Esophagus (tissue), 2 donors: ENCODE results near the gene SORCS3. TPM values are rescaled to one million over a fixed set of nuclear protein-coding genes. Genes with fewer than 3 reads are reported as not detected.

ENCODE experiments used
- H3K27ac ChIP-seq, 2 donors: one replicate each; pipeline ENCODE4 v1.5.1; 2013; ENCODE audit warnings: low read depth in 2 of 2, mild to moderate bottlenecking in 2 of 2, inconsistent platforms in 1 of 2, low read length in 1 of 2, moderate library complexity in 1 of 2
- H3K27me3 ChIP-seq, 2 donors: one replicate each; pipeline ENCODE4 v1.6.1; 2013; ENCODE audit warnings: low read length in 2 of 2, control low read depth in 1 of 2, mild to moderate bottlenecking in 1 of 2; ENCODE audit not compliant: insufficient read depth in 2 of 2, control insufficient read depth in 1 of 2
- H3K36me3 ChIP-seq, 2 donors: one replicate each; pipeline ENCODE4 v1.6.1; 2013; ENCODE audit warnings: low read length in 1 of 2; ENCODE audit not compliant: control insufficient read depth in 2 of 2, insufficient read depth in 2 of 2
- H3K4me1 ChIP-seq, 2 donors: one replicate each; pipeline ENCODE4 v1.6.1; 2013; ENCODE audit warnings: low read length in 1 of 2; ENCODE audit not compliant: control insufficient read depth in 2 of 2, insufficient read depth in 2 of 2
- H3K4me3 ChIP-seq, 2 donors: one replicate each; pipeline ENCODE4 v1.5.1; 2013; ENCODE audit warnings: low read length in 2 of 2, mild to moderate bottlenecking in 2 of 2, low read depth in 1 of 2, moderate library complexity in 1 of 2
- H3K9me3 ChIP-seq, 2 donors: one replicate each; pipeline ENCODE4 v1.6.1; 2013; ENCODE audit warnings: mild to moderate bottlenecking in 2 of 2, low read depth in 1 of 2, low read length in 1 of 2, moderate library complexity in 1 of 2; ENCODE audit not compliant: control insufficient read depth in 2 of 2, insufficient read depth in 1 of 2
- WGBS, 2 donors: extraction: QIAGEN DNeasy Blood & Tissue Kit; methylation state at CpG; one replicate each; pipeline ENCODE4 v1.1.7; 2013; 5-methylcytosine and 5-hydroxymethylcytosine counted together
- polyA plus RNA-seq, 2 donors: library from polyadenylated mRNA; stranded (reverse); fragments of 200-250 nt; gene quantifications; one replicate each; pipeline ENCODE4 v1.2.3, GENCODE V29; 2013
- donor health status: healthy with polysubstance abuse.
- donor health status: Bipolar disorder and iron deficiency.

SORCS3 gene
- polyA plus RNA-seq, 2 donors: 0.02 to 0.04 TPM

DNA sequence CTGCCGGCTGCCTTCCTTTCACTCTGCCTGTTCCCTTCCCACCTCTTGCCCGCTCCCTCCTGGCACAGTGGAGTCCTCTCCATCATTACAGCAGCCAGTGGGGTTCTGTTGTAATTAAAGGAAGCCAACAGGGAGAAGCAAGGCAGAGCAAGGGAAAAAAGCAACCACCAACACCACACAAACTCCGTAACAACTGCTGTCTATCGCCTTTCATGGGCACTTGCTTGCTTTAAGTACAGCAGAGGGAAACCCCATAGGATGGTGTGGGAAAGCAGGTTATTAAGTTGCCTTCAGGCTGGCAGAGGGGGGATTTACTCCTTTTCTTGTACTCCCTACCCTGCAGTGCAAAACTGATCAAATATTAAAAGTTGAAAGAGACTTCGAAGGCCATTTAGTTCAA is 22.0 kb downstream of the SORCS3 start:
- Histone ChIP-seq H3K27ac (no peak overlapping the region), H3K27me3 (no peaks in the 10 kb centered on the region), H3K9me3 (no peaks in the 10 kb centered on the region), H3K4me1 (no peaks in the 10 kb centered on the region), H3K36me3 (no peaks in the 10 kb centered on the region), H3K4me3 (no peak overlapping the region)
- 80 to 84% methylated on average over 5 of the region's 5 CpGs for WGBS, 2 donors

DNA sequence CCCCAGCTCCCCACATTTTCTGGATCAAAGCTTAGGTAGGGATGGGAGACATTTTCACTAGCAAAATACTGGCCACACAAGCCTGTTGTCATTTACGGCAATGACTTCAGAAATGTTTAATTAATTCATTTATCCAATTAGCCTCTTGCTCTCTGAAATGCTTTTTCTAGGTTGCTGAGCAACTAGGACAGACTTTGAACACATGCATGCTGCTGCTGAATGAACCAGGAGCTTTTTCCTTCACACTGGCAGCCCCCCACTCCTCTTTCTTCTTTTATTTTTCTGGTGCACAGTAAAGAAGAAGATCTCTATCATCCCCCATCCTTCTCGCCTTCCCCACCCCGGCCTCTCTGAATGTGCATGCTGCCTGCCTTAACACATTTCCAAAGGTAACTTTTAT is 22.5 kb downstream of the SORCS3 start:
- H3K4me3 ChIP-seq: no peak overlapping the region
- no peaks in the 10 kb centered on the region for H3K36me3 ChIP-seq
- H3K27me3 ChIP-seq: no peaks in the 10 kb centered on the region
- H3K4me1 ChIP-seq: no peaks in the 10 kb centered on the region
- WGBS, 2 donors: 81 to 87% methylated on average over 3 of the region's 3 CpGs
- H3K9me3 ChIP-seq: no peaks in the 10 kb centered on the region
- no peak overlapping the region for H3K27ac ChIP-seq

DNA sequence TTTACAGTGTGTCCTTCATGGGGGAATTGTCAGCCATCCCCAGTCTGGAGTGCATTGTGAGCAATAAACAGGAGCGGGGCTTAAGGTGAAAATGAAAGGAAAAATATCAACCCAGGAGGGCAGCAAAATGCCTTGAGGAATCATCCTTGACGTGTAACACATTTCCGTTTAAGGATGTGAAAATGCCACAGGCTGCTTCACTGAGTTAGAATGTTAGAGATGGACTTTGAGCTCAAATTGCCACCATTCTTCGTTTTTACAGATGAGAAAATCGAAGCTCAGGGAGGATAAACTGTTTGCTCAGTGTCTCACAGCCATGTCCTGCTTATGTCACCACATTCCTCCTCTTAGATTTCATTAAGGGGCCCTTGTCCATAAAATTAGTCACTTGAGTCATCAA is 23.1 kb downstream of the SORCS3 start:
- Histone ChIP-seq H3K4me3 (no peak overlapping the region), H3K27me3 (no peaks in the 10 kb centered on the region), H3K4me1 (no peaks in the 10 kb centered on the region), H3K36me3 (no peaks in the 10 kb centered on the region), H3K27ac (no peak overlapping the region), H3K9me3 (no peaks in the 10 kb centered on the region)
- 44 to 58% methylated on average over 5 of the region's 5 CpGs for WGBS, 2 donors

DNA sequence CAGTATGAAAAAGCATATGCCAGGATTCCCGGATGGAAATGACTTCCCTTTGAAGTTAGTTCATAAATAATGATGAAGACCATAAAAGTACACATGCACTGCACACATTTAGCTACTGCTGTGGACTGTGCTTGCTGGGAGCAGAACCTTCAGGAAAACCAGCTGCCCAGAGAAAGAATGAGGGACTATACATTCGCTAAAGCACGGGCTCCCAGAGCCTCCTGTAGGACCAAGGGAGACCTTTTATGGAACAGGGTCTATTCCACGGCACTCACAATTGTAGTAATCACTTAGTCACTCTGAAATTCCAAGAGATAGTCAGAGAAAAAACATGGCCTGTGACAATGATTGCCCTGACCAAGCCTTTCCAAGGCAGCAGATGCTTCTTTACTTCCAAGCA is 24.1 kb downstream of the SORCS3 start:
- Histone ChIP-seq H3K27me3 (no peaks in the 10 kb centered on the region), H3K4me1 (no peaks in the 10 kb centered on the region), H3K9me3 (no peaks in the 10 kb centered on the region), H3K27ac (no peak overlapping the region), H3K36me3 (no peaks in the 10 kb centered on the region), H3K4me3 (no peak overlapping the region)
- WGBS, 2 donors: 82 to 83% methylated on average over 4 of the region's 4 CpGs

DNA sequence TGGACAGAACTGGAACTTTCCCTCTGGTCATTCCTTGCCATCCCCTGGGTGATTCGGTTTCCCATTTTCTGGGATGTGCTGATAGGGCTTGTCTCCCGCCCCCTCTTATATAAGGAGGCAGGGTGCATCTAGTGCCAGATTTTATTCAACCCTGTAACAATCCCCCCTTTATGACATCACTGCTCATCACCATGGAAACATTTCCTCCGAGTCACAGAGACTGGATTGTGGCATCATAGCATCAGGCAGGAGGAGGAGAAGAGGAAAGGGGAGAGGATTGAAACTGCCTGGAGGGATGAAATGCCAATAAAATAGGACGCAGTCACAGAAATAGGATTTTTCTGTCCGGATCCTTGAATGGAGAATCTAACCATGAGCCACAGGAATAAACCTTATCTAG is 25.0 kb downstream of the SORCS3 start:
- Histone ChIP-seq H3K4me3 (no peak overlapping the region), H3K27me3 (no peaks in the 10 kb centered on the region), H3K36me3 (no peaks in the 10 kb centered on the region), H3K4me1 (no peaks in the 10 kb centered on the region), H3K9me3 (no peaks in the 10 kb centered on the region), H3K27ac (no peak overlapping the region)
- 74 to 79% methylated on average over 5 of the region's 5 CpGs for WGBS, 2 donors

DNA sequence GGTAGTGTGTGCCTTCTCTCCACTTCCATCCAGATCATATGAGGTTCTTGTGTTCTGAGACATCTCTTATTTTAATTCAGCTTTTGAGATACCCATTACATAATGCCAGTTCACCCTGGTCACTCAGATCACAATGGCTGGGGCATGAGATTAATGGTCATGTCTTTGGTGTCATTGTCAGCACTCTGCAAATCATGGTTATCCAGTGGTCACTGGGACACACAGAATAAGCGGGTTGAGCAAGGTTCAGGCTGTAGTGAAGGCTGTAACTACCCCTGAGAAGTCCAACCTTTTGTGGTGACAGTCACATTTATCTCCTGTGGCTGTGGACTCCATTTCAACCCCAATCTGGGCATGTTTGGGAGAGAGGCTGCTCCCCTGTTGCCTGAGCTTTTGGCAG is 35.8 kb downstream of the SORCS3 start:
- 79 to 81% methylated on average over 1 of the region's 1 CpG for WGBS, 2 donors
- Histone ChIP-seq H3K9me3 (no peaks in the 10 kb centered on the region), H3K27me3 (no peaks in the 10 kb centered on the region)

DNA sequence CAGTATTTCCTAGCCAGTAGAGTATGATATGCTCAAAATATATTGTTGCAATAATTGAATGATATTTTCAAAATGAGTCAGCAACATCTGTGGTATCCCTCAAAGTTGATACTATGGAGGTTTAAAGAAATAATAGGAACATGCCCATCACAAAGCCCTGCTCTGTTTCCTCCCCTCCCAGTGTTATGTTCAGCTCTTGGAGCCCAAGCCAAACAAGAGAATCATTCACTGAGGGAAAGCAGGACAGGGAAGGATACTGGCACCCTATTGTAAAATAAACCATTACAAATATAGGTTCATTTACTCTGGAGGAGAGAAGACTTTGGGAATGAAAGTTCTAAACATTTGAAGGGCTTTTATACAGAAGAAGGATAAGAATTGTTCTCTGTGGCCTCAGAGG is 37.6 kb downstream of the SORCS3 start:
- Histone ChIP-seq H3K27me3 (no peaks in the 10 kb centered on the region), H3K4me1 (no peaks in the 10 kb centered on the region), H3K36me3 (no peaks in the 10 kb centered on the region), H3K4me3 (no peak overlapping the region), H3K9me3 (no peaks in the 10 kb centered on the region), H3K27ac (no peak overlapping the region)

More for the DNA sequence above, 35.8 kb downstream of the SORCS3 start:
- Histone ChIP-seq H3K27ac (no peak overlapping the region), H3K4me3 (no peak overlapping the region), H3K36me3 (no peaks in the 10 kb centered on the region), H3K4me1 (no peaks in the 10 kb centered on the region)

DNA sequence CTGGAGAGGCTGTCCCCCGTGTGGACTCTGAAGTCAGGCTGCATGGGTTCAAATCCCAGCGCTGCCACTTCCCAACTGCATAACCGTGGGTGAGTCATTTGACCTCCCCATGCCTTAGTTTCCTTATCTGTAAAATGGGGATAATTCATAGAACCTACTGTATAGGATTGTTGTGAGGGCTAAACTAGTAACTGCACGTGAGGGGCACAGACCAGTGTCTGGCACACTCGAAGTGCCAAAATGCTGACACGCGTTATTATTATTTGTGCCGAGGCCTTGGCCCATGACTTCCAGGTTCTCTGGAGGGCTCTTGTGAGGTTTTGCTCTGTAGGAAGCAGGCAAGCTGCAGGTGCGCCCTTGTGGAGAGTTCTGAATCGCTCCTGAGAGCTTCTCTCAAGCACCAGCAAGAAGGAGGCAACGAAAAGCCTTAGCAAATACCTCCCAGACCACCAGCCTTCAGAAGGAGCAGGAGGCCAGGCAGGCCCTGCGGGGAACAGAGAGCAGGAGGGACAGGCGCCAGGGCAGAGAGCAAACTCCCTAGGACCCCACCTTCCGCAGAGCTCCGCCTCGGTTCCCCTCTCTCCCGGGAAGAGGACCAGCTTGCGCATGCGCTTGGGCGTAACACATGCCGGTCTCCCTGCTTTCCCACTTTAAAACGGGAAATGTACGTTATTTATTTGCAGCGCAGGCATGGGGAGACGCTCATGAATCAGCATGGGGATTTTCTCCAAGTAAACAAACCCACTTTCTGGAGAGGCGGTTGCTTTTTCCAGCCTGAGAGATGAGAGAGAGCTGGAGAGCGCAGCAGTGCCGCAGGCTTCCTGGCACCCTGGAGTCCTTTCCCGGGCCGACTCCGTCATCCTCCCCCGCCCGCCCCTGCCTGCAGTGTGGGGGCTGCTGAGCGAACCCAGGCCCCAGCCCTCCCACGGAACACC is 39.6 kb downstream of the SORCS3 start:
- H3K4me1 ChIP-seq: no peaks in the 10 kb centered on the region
- no peaks in the 10 kb centered on the region for H3K36me3 ChIP-seq
- H3K4me3 ChIP-seq: no peak overlapping the region
- WGBS, 2 donors: 20 to 23% methylated on average over 34 to 35 of the region's 35 CpGs
- H3K27ac ChIP-seq: no peak overlapping the region
- H3K9me3 ChIP-seq: no peaks in the 10 kb centered on the region
- no peaks in the 10 kb centered on the region for H3K27me3 ChIP-seq

DNA sequence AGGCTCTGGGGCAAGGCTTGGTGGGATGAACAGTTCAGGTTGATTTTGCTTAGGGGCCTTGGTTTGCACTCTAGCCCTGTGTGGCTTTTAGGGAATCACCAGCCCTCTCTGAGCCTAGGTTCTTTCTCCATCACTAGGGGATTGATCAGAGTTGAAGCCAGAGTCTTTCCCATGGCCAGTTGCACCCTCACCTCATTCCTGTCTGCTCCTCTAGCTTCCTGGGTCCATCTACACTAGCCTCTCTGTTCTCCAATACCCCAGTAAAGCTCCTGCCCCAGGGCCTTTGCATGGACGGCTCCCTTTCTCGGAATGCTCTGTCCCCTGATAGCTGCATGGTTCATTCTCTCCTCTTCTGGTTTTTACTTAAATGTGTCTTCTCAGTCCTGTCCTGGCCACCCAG is 40.4 kb downstream of the SORCS3 start:
- Histone ChIP-seq H3K4me3 (no peak overlapping the region), H3K36me3 (no peaks in the 10 kb centered on the region)

DNA sequence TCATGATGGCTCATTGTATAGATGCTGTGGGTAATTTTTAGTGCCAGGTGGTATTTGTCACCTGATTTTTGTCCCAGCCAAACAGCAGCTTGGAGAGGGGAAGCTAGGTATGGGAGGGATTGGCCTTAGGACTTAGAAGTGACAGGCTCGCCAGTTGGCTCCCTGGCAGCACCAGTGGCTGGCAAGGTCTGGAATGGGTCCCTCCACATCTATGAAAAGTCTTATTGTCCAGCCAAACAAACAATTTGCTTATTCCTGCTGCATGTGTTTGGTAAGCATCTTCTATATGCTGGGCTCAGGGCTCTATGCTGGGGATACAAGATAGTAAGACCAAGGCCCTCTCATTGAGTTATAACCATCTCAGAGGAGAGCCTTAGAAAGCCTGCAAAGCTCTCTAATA is 42.5 kb downstream of the SORCS3 start:
- Histone ChIP-seq H3K27ac (no peak overlapping the region), H3K9me3 (no peaks in the 10 kb centered on the region), H3K4me1 (no peaks in the 10 kb centered on the region), H3K27me3 (no peaks in the 10 kb centered on the region), H3K36me3 (no peaks in the 10 kb centered on the region), H3K4me3 (no peak overlapping the region)
- 73 to 83% methylated on average over 1 of the region's 1 CpG for WGBS, 2 donors

More for the DNA sequence above, 40.4 kb downstream of the SORCS3 start:
- 36 to 79% methylated on average over 2 of the region's 2 CpGs for WGBS, 2 donors
- Histone ChIP-seq H3K27ac (no peak overlapping the region), H3K27me3 (no peaks in the 10 kb centered on the region), H3K9me3 (no peaks in the 10 kb centered on the region), H3K4me1 (no peaks in the 10 kb centered on the region)
